EH (cell line): ENCODE results near the gene OGFOD3.
"Not testable (repeated sequence)": the region's sequence is repeated elsewhere in the genome, so short reads cannot be mapped to it uniquely, and the experiment has no call there.

Experiments
- DNase-seq: peaks from one replicate; pipeline ENCODE4 v3.0.0-alpha.2; 2015; ENCODE audit warnings: low read depth

The OGFOD3 gene

GRCh38 chr17:82351713-82352488 lies 66.5 kb downstream of the OGFOD3 start:
- DNase-seq = peak; percentile 82

GRCh38 chr17:82351254-82351712 lies 67.1 kb downstream of the OGFOD3 start:
- no peak for DNase-seq

GRCh38 chr17:82350182-82351030 lies 68.0 kb downstream of the OGFOD3 start:
- DNase-seq = peak; percentile 35

GRCh38 chr17:82349287-82349701 lies 69.1 kb downstream of the OGFOD3 start:
- DNase-seq = peak; percentile 68

- no peak for DNase-seq
These were observed 69.5 kb downstream of the OGFOD3 start for GRCh38 chr17:82348866-82349265.

GRCh38 chr17:82348434-82348833 lies 70.0 kb downstream of the OGFOD3 start:
- DNase-seq = no peak

GRCh38 chr17:82347994-82348393 lies 70.4 kb downstream of the OGFOD3 start:
- DNase-seq = not testable (repeated sequence)

GRCh38 chr17:82346342-82347300 lies 71.8 kb downstream of the OGFOD3 start:
- no peak for DNase-seq

GRCh38 chr17:82345151-82345976 lies 73.0 kb downstream of the OGFOD3 start:
- DNase-seq = no peak

GRCh38 chr17:82344175-82344907 lies 74.0 kb downstream of the OGFOD3 start:
- no peak for DNase-seq

GRCh38 chr17:82343560-82343959 lies 74.8 kb downstream of the OGFOD3 start:
- no peak for DNase-seq

GRCh38 chr17:82342361-82343079 lies 75.9 kb downstream of the OGFOD3 start:
- no peak for DNase-seq

- DNase-seq = no peak
These were observed 78.5 kb downstream of the OGFOD3 start for GRCh38 chr17:82339634-82340580.
